HT-29 (cell line): ENCODE results near the gene TTC36. TPM values are rescaled to one million over a fixed set of nuclear protein-coding genes. Genes with fewer than 3 reads are reported as not detected.
"Not testable (repeated sequence)": the region's sequence is repeated elsewhere in the genome, so short reads cannot be mapped to it uniquely, and the experiment has no call there.

Experiments used
- DNase-seq: peaks from one replicate; pipeline ENCODE4 v3.0.0-alpha.2; 2015; ENCODE audit warnings: low spot score
- total RNA-seq: library from RNA; depleted of rRNA; stranded (reverse); fragments of >200 nt; shearing (Covaris generic); gene quantifications from 2 replicates; pipeline ENCODE4 v1.2.3, GENCODE V29; 2014; rRNA removed

TTC36 gene, protein sequence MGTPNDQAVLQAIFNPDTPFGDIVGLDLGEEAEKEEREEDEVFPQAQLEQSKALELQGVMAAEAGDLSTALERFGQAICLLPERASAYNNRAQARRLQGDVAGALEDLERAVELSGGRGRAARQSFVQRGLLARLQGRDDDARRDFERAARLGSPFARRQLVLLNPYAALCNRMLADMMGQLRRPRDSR
- total RNA-seq, result not detected in 2 replicates

DNA sequence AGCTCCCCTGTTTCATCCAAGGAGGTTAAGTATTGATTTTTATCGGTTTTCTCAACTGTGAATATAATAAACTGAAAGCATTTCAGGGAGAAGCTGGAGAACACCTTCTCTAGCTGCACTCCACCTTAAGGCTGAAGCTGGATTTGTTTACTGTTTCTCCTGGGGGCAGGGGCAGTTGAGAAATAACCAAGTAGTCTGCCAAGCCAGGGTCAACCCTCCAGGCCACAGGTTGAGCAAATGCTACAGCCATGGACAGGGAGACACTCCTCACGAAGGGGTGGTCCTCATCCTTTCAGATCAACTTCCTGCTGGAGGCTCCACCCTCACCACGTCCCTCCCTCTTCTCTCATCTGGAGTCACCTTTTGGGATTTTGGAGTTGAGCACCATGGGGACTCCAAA is at the start of gene TTC36:
Gene TTC36, plus strand, starts transcription at position 366 of the 400 bp plus-strand sequence. Its CDS starts 21 bp downstream, at position 387.
- DNase-seq, result no peak

DNA sequence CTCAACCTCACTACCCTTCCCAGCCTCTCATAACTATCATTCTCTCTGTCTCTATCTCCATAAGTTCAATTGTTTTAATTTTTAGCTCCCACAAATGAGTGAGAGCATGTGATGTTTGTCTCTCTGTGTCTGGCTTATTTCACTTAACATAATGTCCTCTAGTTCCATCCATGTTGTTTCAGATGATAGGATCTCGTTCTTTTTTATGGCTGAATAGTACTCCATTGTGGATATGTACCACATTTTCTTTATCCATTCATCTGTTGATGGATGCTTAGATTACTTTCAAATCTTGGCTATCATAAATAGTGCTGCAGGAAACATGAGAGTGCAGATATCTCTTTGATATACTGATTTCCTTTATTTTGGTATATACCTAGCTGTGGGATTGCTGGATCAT is 46.0 kb upstream of the TTC36 start:
- not testable (repeated sequence) for DNase-seq

DNA sequence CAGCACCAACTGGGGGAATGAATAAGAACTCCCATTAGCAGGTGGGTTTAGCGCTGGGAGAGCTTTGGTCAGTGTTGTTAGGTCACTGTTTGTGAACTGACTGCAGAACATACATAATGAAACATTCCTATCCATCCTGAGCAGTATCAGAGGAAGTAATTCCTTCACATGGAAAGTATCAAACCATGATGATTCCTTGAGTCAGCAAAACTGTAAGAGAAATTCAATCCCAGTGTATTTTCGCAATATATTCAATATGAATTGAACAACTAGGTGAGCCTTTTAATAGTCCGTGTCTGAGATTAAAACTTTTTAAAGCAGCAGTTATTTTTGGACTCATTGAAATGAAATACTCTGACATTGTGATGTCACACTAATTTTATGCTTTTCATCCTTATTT is 42.9 kb upstream of the TTC36 start:
- no peak for DNase-seq

DNA sequence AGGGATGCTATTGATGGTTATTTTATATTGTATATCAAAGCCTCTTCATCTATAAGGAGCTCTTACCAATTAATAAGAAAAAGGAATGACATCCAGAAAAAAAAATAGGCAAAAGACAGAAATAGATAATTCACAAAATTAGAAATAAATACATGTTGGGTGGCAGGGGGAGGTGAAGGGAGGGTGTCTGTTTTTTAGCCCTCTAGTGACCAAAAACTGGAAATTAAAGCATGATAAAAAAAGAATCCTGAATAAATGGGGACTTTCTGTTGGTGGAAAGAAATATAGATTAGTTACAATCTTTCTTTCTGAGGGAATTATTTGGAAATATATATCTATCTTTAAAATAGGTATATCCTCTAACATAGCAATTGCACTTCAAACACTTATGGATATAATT is 42.0 kb upstream of the TTC36 start:
- DNase-seq, result no peak

DNA sequence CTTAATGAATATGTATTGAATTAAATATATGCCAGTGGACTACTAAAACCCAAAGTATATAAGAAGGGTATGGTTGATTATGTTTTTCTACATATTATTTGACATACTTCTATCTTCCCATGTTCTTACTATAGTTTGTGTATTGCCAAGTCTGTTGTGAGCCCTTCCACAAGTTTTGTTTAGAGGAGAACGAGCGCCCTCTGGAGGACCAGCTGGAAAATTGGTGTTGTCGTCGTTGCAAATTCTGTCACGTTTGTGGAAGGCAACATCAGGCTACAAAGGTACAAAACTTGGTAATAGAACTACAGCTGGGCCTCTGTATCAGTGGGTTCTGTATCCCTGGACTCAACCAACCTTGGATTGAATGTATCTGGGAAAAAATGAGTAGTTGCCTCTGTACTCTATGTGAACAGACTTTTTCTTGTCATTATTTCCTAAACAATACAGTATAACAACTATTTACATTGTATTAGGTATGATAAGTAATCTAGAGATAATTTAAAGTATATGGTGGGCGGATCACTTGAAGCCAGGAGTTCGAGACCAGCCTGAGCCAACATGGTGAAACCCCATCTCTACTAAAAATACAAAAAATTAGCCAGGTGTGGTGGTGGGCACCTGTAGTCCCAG is 38.7 kb upstream of the TTC36 start:
- peak; percentile 91 for DNase-seq

DNA sequence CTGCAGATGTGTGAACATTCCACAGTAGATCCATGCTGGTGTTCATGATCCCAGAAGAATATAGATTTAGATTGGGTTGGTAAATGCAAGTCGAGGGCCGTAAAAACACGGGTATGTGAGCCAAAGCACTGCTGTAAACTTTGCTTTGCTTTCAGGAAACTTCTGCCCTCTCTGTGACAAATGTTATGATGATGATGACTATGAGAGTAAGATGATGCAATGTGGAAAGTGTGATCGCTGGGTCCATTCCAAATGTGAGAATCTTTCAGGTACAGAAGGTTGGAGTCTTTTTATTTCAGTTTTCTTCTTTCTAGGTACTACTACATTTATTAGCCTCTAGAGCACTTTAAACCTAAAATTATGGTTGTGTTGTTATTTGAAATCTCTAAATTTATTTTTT is 36.2 kb upstream of the TTC36 start:
- no peak for DNase-seq

DNA sequence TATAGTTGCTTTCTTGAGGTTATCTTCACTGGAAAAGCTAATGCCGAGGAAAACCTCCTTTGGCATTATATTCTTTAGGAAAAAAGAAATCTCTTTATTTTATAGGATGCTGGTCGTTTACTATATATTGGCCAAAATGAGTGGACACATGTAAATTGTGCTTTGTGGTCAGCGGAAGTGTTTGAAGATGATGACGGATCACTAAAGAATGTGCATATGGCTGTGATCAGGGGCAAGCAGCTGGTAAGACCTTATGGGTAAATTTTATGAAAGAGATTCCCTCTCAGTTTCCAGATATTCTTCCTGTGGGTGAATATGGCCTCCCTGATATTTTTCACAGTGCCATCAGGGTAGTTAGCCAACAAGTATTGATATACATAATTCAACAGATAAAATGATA is 29.4 kb upstream of the TTC36 start:
- no peak for DNase-seq

DNA sequence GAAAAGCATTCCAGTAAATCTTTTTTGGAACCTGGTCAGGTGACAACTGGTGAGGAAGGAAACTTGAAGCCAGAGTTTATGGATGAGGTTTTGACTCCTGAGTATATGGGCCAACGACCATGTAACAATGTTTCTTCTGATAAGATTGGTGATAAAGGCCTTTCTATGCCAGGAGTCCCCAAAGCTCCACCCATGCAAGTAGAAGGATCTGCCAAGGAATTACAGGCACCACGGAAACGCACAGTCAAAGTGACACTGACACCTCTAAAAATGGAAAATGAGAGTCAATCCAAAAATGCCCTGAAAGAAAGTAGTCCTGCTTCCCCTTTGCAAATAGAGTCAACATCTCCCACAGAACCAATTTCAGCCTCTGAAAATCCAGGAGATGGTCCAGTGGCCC is 24.1 kb upstream of the TTC36 start:
- DNase-seq, result no peak

DNA sequence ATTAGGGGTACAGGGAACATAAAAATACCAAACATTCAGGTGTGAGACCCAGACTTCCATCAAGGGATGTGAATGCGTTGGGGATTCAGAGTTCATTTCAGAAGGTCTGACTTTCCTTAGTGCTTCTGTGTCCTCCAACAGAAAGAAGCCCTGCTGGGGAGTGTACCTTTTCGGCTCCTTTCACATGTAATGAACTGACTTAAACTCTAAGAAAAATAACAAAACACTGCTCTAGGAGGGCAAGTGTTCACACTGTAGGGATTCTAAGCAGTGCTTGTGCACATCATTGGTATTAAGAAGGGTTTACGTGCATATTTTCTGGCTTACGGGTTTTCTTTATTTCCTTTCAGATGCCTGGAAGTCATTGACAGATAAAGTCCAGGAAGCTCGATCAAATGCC is 15.7 kb upstream of the TTC36 start:
- DNase-seq, result no peak

DNA sequence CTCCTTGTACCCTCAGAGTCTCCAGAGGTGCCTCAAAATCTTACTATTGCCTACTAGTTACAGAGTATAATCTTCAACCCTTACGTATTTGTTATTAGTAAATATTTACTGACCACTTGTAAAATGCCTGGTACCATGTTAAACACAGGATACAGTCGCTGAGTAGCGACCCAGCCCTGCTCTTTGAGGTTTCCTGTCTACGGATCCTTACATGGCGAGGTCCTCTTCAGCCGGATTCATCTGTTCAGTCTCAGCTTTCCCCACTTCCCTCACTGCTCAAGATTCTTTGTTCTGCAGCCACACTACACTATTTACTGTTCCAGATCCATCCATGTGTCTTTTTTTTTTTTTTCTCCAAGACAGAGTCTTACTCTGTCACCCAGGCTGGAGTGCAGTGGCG is 13.2 kb upstream of the TTC36 start:
- no peak for DNase-seq

DNA sequence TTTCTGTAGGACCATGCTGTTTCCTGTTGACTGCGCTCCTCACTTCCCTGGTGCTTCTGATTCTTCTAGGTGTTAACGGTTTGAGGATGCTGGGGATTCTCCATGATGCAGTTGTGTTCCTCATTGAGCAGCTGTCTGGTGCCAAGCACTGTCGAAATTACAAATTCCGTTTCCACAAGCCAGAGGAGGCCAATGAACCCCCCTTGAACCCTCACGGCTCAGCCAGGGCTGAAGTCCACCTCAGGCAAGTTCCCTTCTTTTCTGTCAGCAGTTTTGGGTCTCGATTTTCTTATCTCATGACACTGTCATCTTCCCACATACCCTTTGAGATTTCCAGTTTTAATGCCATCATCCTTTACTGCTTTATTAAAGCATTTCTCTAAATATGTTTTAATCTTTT is 7.7 kb upstream of the TTC36 start:
- DNase-seq, result no peak

DNA sequence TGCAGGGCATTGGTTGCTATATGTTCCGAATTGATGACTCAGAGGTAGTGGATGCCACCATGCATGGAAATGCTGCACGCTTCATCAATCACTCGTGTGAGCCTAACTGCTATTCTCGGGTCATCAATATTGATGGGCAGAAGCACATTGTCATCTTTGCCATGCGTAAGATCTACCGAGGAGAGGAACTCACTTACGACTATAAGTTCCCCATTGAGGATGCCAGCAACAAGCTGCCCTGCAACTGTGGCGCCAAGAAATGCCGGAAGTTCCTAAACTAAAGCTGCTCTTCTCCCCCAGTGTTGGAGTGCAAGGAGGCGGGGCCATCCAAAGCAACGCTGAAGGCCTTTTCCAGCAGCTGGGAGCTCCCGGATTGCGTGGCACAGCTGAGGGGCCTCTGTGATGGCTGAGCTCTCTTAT is 5.4 kb upstream of the TTC36 start:
- DNase-seq, result no peak

DNA sequence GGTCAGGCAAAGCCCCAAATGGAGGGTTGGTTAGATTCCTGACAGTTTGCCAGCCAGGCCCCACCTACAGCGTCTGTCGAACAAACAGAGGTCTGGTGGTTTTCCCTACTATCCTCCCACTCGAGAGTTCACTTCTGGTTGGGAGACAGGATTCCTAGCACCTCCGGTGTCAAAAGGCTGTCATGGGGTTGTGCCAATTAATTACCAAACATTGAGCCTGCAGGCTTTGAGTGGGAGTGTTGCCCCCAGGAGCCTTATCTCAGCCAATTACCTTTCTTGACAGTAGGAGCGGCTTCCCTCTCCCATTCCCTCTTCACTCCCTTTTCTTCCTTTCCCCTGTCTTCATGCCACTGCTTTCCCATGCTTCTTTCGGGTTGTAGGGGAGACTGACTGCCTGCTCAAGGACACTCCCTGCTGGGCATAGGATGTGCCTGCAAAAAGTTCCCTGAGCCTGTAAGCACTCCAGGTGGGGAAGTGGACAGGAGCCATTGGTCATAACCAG is 4.7 kb upstream of the TTC36 start:
- peak; percentile 53 for DNase-seq

DNA sequence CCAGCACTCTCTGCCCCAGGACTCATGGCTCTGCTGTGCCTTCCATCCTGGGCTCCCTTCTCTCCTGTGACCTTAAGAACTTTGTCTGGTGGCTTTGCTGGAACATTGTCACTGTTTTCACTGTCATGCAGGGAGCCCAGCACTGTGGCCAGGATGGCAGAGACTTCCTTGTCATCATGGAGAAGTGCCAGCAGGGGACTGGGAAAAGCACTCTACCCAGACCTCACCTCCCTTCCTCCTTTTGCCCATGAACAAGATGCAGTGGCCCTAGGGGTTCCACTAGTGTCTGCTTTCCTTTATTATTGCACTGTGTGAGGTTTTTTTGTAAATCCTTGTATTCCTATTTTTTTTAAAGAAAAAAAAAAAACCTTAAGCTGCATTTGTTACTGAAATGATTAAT is 2.9 kb upstream of the TTC36 start:
- DNase-seq, result no peak

DNA sequence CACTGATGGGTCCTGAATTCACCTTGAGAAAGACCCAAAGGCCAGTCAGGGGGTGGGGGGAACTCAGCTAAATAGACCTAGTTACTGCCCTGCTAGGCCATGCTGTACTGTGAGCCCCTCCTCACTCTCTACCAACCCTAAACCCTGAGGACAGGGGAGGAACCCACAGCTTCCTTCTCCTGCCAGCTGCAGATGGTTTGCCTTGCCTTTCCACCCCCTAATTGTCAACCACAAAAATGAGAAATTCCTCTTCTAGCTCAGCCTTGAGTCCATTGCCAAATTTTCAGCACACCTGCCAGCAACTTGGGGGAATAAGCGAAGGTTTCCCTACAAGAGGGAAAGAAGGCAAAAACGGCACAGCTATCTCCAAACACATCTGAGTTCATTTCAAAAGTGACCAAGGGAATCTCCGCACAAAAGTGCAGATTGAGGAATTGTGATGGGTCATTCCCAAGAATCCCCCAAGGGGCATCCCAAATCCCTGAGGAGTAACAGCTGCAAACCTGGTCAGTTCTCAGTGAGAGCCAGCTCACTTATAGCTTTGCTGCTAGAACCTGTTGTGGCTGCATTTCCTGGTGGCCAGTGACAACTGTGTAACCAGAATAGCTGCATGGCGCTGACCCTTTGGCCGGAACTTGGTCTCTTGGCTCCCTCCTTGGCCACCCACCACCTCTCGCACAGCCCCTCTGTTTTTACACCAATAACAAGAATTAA is 2.4 kb upstream of the TTC36 start:
- DNase-seq, result no peak

DNA sequence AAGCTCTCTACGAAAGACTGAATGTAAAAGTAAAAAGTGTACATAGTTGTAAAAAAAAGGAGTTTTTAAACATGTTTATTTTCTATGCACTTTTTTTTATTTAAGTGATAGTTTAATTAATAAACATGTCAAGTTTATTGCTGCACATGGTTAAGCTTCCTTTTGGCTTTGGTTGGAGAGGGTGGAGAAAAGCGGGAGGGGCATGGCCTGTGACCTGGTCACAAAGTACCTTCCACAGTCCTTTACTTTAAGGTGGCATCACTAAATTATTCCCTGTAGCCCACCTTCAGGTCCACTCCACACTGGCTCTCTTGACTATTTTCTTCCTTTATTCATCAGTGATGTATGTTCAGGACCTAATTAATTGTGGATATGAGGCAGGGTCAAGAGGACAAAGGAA is 586 bp upstream of the TTC36 start:
- DNase-seq, result no peak

DNA sequence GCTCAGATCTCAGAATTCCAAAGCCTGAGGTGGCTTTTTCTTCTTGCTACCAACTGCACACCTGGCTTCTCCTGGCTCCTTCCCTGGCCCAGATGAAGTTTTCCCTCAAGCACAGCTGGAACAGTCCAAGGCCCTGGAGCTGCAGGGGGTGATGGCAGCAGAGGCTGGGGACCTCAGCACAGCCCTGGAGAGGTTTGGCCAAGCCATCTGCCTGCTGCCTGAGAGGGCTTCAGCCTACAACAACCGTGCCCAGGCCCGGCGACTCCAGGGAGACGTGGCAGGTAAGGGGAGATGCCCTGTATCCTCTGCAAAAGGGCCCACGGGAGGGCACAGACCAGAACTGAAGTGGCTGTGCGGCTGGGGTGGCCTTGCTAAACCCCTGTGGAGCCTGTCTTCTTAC is 1.2 kb downstream of the TTC36 start:
- no peak for DNase-seq

DNA sequence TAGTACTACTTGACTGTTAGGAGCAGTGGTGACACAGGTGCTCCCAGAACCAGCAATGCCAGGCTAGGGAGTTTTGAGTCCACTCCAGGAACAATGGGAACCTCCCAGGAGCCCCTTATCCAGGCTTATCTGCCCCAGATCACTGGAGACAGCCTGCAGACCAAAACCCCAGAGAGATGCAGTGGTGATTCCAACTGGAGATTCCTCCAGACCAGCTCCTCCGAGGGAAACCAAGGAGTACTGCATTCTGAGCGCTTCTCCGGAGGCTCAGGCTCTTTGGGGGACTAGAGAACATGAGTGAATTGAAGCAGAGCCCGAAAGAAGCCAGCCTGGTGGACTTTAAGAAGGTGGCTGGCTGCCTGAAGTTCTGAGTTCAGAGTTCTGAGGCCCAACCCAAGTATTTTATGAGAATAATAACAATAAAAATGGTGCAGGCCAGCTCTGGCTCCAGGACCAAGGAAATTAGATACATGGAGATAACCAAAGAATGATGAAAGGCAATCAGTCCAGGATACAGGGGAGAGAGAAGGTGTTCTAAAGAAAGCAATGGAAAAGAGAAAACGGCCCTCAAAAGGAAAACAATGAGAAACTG is 2.4 kb downstream of the TTC36 start:
- DNase-seq, result no peak

DNA sequence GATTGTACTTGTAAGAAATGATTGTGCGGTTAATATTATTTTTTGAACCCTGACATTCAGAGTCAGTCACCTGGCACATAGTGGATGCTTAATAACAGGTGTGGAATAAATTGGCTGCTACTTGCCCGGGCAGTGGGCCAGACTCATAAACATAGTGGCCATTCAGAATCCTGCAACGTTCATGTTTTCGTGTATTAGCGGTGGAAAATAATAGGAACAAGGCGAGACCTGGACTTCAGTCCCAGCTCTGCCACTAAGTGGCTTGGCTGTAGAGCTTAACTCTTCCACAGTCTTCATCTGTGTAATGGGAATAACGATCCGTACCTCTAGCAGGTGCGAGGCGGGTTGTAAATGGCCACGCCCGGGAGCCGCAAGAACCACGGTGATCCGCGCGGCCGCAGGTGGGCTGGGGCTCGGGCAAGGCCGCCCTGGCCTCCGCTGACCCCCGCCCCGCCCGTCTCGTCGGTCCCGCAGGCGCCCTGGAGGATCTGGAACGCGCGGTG is 3.0 kb downstream of the TTC36 start:
- peak; percentile 59 for DNase-seq

DNA sequence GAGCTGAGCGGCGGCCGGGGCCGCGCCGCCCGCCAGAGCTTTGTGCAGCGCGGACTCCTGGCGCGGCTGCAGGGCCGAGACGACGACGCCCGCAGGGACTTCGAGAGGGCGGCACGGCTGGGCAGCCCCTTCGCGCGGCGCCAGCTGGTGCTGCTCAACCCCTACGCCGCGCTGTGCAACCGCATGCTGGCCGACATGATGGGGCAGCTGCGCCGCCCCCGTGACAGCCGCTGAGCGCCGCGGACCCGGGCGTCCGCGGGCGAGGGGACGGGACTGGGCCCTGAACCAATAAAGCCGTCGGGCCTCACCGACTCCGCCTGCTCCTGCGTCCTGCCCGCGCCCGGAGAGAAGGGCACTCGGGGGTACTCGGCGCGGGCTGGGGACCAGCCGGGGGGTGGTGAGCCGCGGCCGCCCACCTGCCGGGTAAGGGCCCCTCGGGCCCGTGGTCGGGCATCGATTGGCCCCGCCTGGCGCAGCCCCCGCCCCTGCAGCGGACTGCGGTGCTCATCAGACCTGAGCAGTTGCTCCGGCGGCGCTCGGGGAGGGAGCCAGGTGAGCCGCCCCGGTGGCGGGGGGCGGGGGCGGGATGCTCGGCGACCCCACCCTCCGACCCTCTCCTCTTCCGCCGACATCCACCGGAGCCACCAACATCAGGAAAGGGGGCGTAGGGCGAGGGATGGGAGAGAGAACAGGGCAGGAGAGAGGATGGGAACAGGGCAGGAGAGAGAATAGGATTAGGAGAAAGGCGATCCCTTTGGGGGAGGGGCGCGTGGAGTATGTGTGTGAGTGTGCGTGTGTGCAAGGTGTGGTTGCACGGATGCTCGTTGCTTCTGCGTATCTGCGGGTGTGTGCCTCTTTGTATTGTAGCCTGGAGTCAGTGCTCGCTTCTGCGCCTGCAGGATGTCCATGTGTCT is 3.7 kb downstream of the TTC36 start, which contains the start of gene TMEM25:
Gene TMEM25, plus strand, starts transcription at position 510 of the 914 bp plus-strand sequence. CDS start 610 bp downstream, outside the sequence.
- peak; percentile 42 for DNase-seq

DNA sequence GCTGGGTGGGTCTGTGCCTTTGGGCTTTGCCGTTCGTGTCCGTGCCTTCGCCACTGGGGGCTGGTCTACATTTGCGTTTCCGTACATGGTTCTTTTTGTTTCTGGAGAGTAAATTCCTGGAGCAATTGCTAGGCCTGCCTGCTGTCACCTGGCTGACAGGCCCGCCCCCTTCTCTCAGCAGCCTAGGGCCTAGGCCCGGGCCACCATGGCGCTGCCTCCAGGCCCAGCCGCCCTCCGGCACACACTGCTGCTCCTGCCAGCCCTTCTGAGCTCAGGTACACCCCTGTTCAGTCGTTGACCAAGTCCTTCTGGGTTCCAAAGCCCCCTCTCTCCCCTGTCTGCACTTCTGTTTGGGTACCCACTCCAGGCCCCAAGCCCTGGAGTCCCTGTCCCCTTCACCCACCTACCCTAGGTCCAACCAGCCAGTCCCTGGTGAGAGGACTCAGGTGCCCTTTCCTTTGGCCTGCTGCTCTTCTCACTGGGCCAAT is 4.4 kb downstream of the TTC36 start:
- DNase-seq, result no peak
